B cell (primary cell): ENCODE data around the gene NHSL2. TPM values are rescaled to one million over a fixed set of nuclear protein-coding genes. Genes with fewer than 3 reads are reported as not detected.

ENCODE experiments used
- ATAC-seq: fragments of 200-7000 bp; cut with Tn5 transposase; one replicate; pipeline ENCODE4 v1.10.0; 2021; ENCODE audit warnings: low read depth, mild to moderate bottlenecking, moderate number of reproducible peaks, moderate library complexity
- CTCF ChIA-PET: fragments of 350-600 bp; sonication (Branson Sonifier 250); formaldehyde crosslinking; loops from one replicate; lab custom pipeline; 2021; ENCODE audit warnings: antibody characterized with exemption, inconsistent platforms; lab: Charles Lee
- POLR2A ChIA-PET: fragments of 350-600 bp; sonication (Branson Sonifier 250); formaldehyde crosslinking; loops from one replicate; lab custom pipeline; 2021; ENCODE audit warnings: antibody characterized with exemption; lab: Charles Lee
- DNase-seq: peaks from one replicate; pipeline ENCODE4 v3.0.0; 2013
- H2AFZ ChIP-seq: 2 replicates; pipeline ENCODE4 v1.6.1; 2012; ENCODE audit warnings: mild to moderate bottlenecking, low read depth, low read length; ENCODE audit not compliant: insufficient read depth, poor library complexity, severe bottlenecking
- H3K27ac ChIP-seq, 2 donors: 1 replicate in 1 of 2; 2 replicates in 1 of 2; pipeline ENCODE4 v1.5.1; 2012 to 2013; ENCODE audit warnings: low read length in 2 of 2, mild to moderate bottlenecking in 2 of 2, moderate library complexity in 1 of 2
- H3K27me3 ChIP-seq, 4 experiments: fragments of 200-600 bp in 1 of 4; sonication (generic) in 1 of 4; replicated peaks in 1 of 4; 1 replicate in 2 of 4; 2 replicates in 2 of 4; pipeline versions ENCODE4 v1.6.1 to v1.7.0; 2013 to 2016; ENCODE audit warnings: low read length in 3 of 4, mild to moderate bottlenecking in 2 of 4, mixed read lengths in 1 of 4, moderate library complexity in 1 of 4; ENCODE audit not compliant: insufficient read depth in 4 of 4, control insufficient read depth in 3 of 4; ENCODE audit errors: control extremely low read depth in 1 of 4
- H3K36me3 ChIP-seq, 2 experiments: replicated peaks in 1 of 2; 1 replicate in 1 of 2; 2 replicates in 1 of 2; pipeline versions ENCODE4 v1.6.1 to v1.7.1; 2013; ENCODE audit warnings: low read length in 1 of 2; ENCODE audit not compliant: insufficient read depth in 2 of 2, control insufficient read depth in 1 of 2; ENCODE audit errors: control extremely low read depth in 1 of 2, extremely low read depth in 1 of 2
- H3K4me1 ChIP-seq, 2 donors: fragments of 200-600 bp in 1 of 2; sonication (generic) in 1 of 2; 1 replicate in 1 of 2; 2 replicates in 1 of 2; pipeline versions ENCODE4 v1.5.1 to v1.6.1; 2013 to 2017; ENCODE audit warnings: low read length in 2 of 2; ENCODE audit not compliant: control insufficient read depth in 2 of 2, insufficient read depth in 2 of 2
- H3K4me2 ChIP-seq: replicated peaks from 2 replicates; pipeline ENCODE3; 2012; ENCODE audit warnings: mild to moderate bottlenecking, low read depth, low read length; ENCODE audit not compliant: poor library complexity, severe bottlenecking
- H3K4me3 ChIP-seq, 5 experiments: fragments of 200-600 bp in 1 of 5; sonication (generic) in 1 of 5; 1 replicate in 3 of 5; 2 replicates in 2 of 5; pipeline versions ENCODE4 v1.5.1 to v1.7.0; 2011 to 2016; ENCODE audit warnings: low read length in 4 of 5, mild to moderate bottlenecking in 4 of 5, low read depth in 2 of 5, control low read depth in 1 of 5, moderate library complexity in 1 of 5; ENCODE audit not compliant: insufficient read depth in 1 of 5; ENCODE audit errors: control extremely low read depth in 1 of 5, extremely low read depth in 1 of 5
- H3K79me2 ChIP-seq: fragments of 200-600 bp; sonication (generic); one replicate; pipeline ENCODE4 v1.6.0; 2016; ENCODE audit warnings: low read length; ENCODE audit not compliant: control insufficient read depth, insufficient read depth
- H3K9ac ChIP-seq: fragments of 200-600 bp; sonication (generic); 2 replicates; pipeline ENCODE4 v1.6.1; 2017; ENCODE audit warnings: mild to moderate bottlenecking, low read length, moderate library complexity
- H3K9me3 ChIP-seq, 3 donors: one replicate each; pipeline versions ENCODE4 v1.6.1 to v1.7.1; 2013; ENCODE audit warnings: low read length in 2 of 3; ENCODE audit not compliant: control insufficient read depth in 2 of 3, insufficient read depth in 1 of 3; ENCODE audit errors: control extremely low read depth in 1 of 3
- H4K20me1 ChIP-seq: 2 replicates; pipeline ENCODE4 v1.6.0; 2012; ENCODE audit warnings: mild to moderate bottlenecking, low read length; ENCODE audit not compliant: insufficient read depth, control insufficient read depth, poor library complexity, severe bottlenecking
- H3K27ac Mint-ChIP-seq: one replicate; pipeline ENCODE4 v1.8.0; 2021; ENCODE audit warnings: mixed read lengths
- H3K27me3 Mint-ChIP-seq: one replicate; pipeline ENCODE4 v1.8.0; 2021; ENCODE audit warnings: mixed read lengths
- H3K4me1 Mint-ChIP-seq: one replicate; pipeline ENCODE4 v1.8.0; 2021; ENCODE audit warnings: mixed read lengths
- H3K4me3 Mint-ChIP-seq: one replicate; pipeline ENCODE4 v1.8.0; 2021; ENCODE audit warnings: mixed read lengths
- H3K9me3 Mint-ChIP-seq: one replicate; pipeline ENCODE4 v1.8.0; 2022; ENCODE audit warnings: mixed read lengths; ENCODE audit not compliant: insufficient read depth
- CTCF ChIP-seq: fragments of 200-600 bp; IDR thresholded peaks from one replicate; pipeline ENCODE4 v1.8.0; 2022; ENCODE audit warnings: antibody characterized with exemption, mild to moderate bottlenecking
- EZH2 ChIP-seq: IDR thresholded peaks from 2 replicates; pipeline ENCODE4 v1.6.1; 2012; ENCODE audit warnings: borderline replicate concordance, low read depth, mild to moderate bottlenecking, moderate library complexity, low read length; ENCODE audit not compliant: insufficient read depth, poor library complexity, severe bottlenecking
- WGBS: methylation state at CpG from one replicate; pipeline ENCODE4 v1.1.5; 2013; ENCODE audit warnings: missing lambda C conversion rate; ENCODE audit not compliant: insufficient coverage; 5-methylcytosine and 5-hydroxymethylcytosine counted together
- intact Hi-C: fragments of 100-400 bp; cut with micrococcal nuclease; formaldehyde crosslinking; loops from one replicate; pipeline ENCODE4 v1.10.0; 2022
- polyA plus RNA-seq: library from polyadenylated mRNA; depleted of rRNA; stranded (reverse); fragments of >200 nt; gene quantifications from 2 replicates; pipeline ENCODE4 v1.2.3, GENCODE V29; 2012
- total RNA-seq, 2 donors: library from RNA; stranded (reverse); fragments of 120-200 nt in 1 of 2; gene quantifications; 1 replicate in 1 of 2; 2 replicates in 1 of 2; pipeline versions ENCODE4 v1.2.3 to v1.2.4, GENCODE V29; 2013 to 2022

Gene NHSL2
- total and polyA plus RNA-seq, 2 donors (not counting 1 experiment from before 2014, with no cell fraction given) = 0.16 to 1.7 TPM

DNA sequence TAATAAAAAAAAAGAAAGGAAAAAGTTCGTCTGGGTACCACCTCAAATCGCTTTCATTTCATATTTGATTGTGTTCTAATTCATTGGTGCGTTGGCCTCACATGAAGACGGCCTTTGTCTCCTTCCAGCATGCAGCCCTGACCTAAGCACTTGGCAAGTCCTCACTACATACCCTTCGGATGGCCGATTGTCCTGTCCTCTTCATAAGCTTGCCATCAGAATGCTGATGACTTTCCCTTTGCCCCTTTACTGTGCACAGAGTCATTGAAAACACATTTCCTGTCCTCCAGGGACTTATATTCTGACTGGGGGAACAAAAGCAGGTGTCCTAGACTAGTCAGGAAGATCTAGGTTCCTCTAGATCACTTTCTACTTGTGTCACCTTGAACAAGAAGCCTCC, 178.1 kb downstream of the NHSL2 start:
- Histone ChIP-seq H3K9ac (no peak overlapping the region), H3K9me3 (no peaks in the 10 kb centered on the region), H3K4me1 (no peaks in the 10 kb centered on the region), H4K20me1 (no peaks in the 10 kb centered on the region), H3K27me3 (no peaks in the 10 kb centered on the region), H3K27ac (no peak overlapping the region), H3K4me3 (no peak overlapping the region), H3K36me3 (no peaks in the 10 kb centered on the region), H2AFZ (no peak overlapping the region), H3K79me2 (no peaks in the 10 kb centered on the region), H3K4me2 (no peak overlapping the region)
- H3K27me3 Mint-ChIP-seq = peaks cover 3% of the 10 kb centered on the region
- no peak overlapping the region for H3K4me3 Mint-ChIP-seq
- H3K4me1 Mint-ChIP-seq = no peaks in the 10 kb centered on the region
- no peak for TF ChIP-seq CTCF
- no peak for TF ChIP-seq EZH2
- H3K9me3 Mint-ChIP-seq = no peaks in the 10 kb centered on the region
- WGBS = 100% methylated on average over 3 of the region's 6 CpGs
- intact Hi-C loops = no loop called here
- no peak overlapping the region for H3K27ac Mint-ChIP-seq
- no peak for DNase-seq
- POLR2A ChIA-PET = no interaction called here
- no peak for ATAC-seq
- CTCF ChIA-PET = no interaction called here

DNA sequence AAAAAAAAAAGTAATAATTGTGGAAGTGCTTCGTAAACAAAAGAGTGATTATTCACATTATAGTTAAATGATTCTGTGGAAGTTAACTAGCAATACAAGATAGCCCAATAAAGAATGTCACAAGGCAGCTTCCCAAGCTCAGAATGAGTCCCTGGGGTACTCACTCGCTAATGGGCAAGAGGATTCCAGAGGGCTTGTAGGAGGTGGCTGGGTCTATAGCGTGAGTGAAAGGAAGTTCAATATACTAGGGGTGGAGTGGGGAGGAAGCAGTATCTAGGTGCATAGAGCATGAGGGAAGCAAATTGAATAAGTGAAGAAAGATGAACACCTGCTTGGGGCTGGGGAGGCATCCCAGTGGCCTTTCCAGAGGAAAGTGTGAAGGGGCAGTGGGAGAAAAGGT, 178.6 kb downstream of the NHSL2 start:
- Histone ChIP-seq H3K79me2 (no peaks in the 10 kb centered on the region), H3K9me3 (no peaks in the 10 kb centered on the region), H3K27ac (no peak overlapping the region), H3K27me3 (no peaks in the 10 kb centered on the region), H3K36me3 (no peaks in the 10 kb centered on the region), H3K9ac (no peak overlapping the region), H3K4me1 (no peaks in the 10 kb centered on the region), H3K4me3 (no peak overlapping the region), H3K4me2 (no peak overlapping the region), H4K20me1 (no peaks in the 10 kb centered on the region), H2AFZ (no peak overlapping the region)
- intact Hi-C loops = no loop called here
- ChIA-PET POLR2A (no interaction called here), CTCF (no interaction called here)
- TF ChIP-seq EZH2 (no peak), CTCF (no peak)
- no CpG with 5 or more reads among the region's 3 CpGs for WGBS
- Mint-ChIP-seq H3K27me3 (peaks cover 3% of the 10 kb centered on the region), H3K4me3 (no peak overlapping the region), H3K27ac (no peak overlapping the region), H3K9me3 (no peaks in the 10 kb centered on the region), H3K4me1 (no peaks in the 10 kb centered on the region)
- no peak for ATAC-seq
- DNase-seq = no peak
